HepG2 (cell line): ENCODE measurements around the gene MALRD1. TPM values are rescaled to one million over a fixed set of nuclear protein-coding genes. Genes with fewer than 3 reads are reported as not detected.

Source experiments
- BRD4 ChIP-seq: sonication (generic); formaldehyde crosslinking; IDR thresholded peaks from 2 replicates; pipeline ENCODE4 v1.4.0; 2020; ENCODE audit warnings: missing genetic modification reagents
- HDAC1 ChIP-seq: sonication (generic); formaldehyde crosslinking; IDR thresholded peaks from 2 replicates; pipeline ENCODE4 v1.5.1; 2020; ENCODE audit warnings: mild to moderate bottlenecking, missing genetic modification reagents
- HES4 ChIP-seq: sonication (generic); formaldehyde crosslinking; IDR thresholded peaks from 2 replicates; pipeline ENCODE4 v1.9.0; 2021; ENCODE audit warnings: mild to moderate bottlenecking, missing genetic modification reagents, borderline replicate concordance
- NFE2L1 ChIP-seq: sonication (generic); formaldehyde crosslinking; IDR thresholded peaks from 2 replicates; pipeline ENCODE4 v1.4.0; 2020; ENCODE audit warnings: missing genetic modification reagents, mild to moderate bottlenecking, borderline replicate concordance
- NFYB ChIP-seq: sonication (generic); formaldehyde crosslinking; IDR thresholded peaks from 2 replicates; pipeline ENCODE4 v1.4.0; 2020; ENCODE audit warnings: missing genetic modification reagents
- RFX3 ChIP-seq: IDR thresholded peaks from 2 replicates; pipeline ENCODE4 v1.6.1; 2016; ENCODE audit warnings: missing biosample characterization, missing genetic modification reagents
- SAP130 ChIP-seq: IDR thresholded peaks from 2 replicates; pipeline ENCODE4 v1.6.1; 2016; ENCODE audit warnings: low read depth
- ZNF230 ChIP-seq: sonication (generic); formaldehyde crosslinking; IDR thresholded peaks from 2 replicates; pipeline ENCODE4 v1.4.0; 2020; ENCODE audit warnings: mild to moderate bottlenecking, missing genetic modification reagents
- ZNF83 ChIP-seq: sonication (generic); formaldehyde crosslinking; IDR thresholded peaks from 2 replicates; pipeline ENCODE4 v1.4.0; 2020; ENCODE audit warnings: missing genetic modification reagents, mild to moderate bottlenecking, borderline replicate concordance
- ZNF878 ChIP-seq: sonication (generic); formaldehyde crosslinking; IDR thresholded peaks from 2 replicates; pipeline ENCODE4 v1.8.1; 2023; ENCODE audit warnings: mild to moderate bottlenecking, missing genetic modification reagents, moderate library complexity
- polyA plus RNA-seq, 8 experiments: library from polyadenylated mRNA; depleted of rRNA in 3 of 8; stranded (reverse) in 7 of 8; unstranded in 1 of 8; fragments of >200 nt; fragmentation: Illumina TruSeq in 4 of 8; extraction: Trizol in 4 of 8; gene quantifications; 2 replicates each; pipeline versions ENCODE4 v1.2.1 to v1.2.3, GENCODE V29; 2011 to 2016; ENCODE audit warnings: low read depth in 4 of 8, missing spikeins in 1 of 8, mixed read lengths in 1 of 8; ENCODE audit not compliant: insufficient read depth in 1 of 8
- total RNA-seq, 5 experiments: library from RNA; depleted of rRNA; stranded (reverse); fragments of >200 nt; fragmentation: Illumina TruSeq; extraction: Trizol; gene quantifications; 2 replicates each; pipeline ENCODE4 v1.2.3, GENCODE V29; 2016; ENCODE audit warnings: low read depth in 1 of 5
- TF ChIP-seq, protein P1 (sequence below): sonication (generic); formaldehyde crosslinking; IDR thresholded peaks from 2 replicates; pipeline ENCODE4 v1.4.0; 2020; ENCODE audit warnings: mild to moderate bottlenecking, missing genetic modification reagents, borderline replicate concordance
- TF ChIP-seq, protein P2 (sequence below): IDR thresholded peaks from 2 replicates; pipeline ENCODE4 v1.6.1; 2016; ENCODE audit warnings: missing compliant biosample characterization, missing genetic modification reagents, borderline replicate concordance
- TF ChIP-seq, protein P3 (sequence below): sonication (generic); formaldehyde crosslinking; IDR thresholded peaks from 2 replicates; pipeline ENCODE4 v1.5.0; 2020; ENCODE audit warnings: missing genetic modification reagents, mild to moderate bottlenecking, borderline replicate concordance

The MALRD1 gene
- total and polyA plus RNA-seq, 2 of the 13 experiments (the other 11 are each of a cell fraction or from before 2014, with no cell fraction given) = 5.7 to 15.4 TPM

DNA sequence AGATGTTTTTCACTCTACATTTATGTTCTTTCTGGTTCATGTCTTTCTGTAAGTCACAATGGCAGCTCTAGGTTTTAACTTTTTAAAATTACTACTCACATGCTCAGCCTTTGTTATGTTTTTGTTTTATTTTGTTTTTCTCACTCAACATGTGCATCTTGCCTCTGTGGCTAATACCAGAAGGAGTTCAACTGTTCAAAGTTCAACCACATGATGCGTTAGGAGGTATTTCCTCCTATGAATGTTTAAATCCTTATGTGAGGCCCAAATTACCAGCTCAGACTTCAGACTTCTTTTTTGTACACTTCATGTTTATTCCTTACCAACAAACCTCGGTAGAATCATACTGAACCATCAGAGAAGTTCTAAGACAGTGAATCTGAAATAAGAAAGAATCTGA lies 151.6 kb downstream of the MALRD1 start (continued):
- TF ChIP-seq, protein P1, sequence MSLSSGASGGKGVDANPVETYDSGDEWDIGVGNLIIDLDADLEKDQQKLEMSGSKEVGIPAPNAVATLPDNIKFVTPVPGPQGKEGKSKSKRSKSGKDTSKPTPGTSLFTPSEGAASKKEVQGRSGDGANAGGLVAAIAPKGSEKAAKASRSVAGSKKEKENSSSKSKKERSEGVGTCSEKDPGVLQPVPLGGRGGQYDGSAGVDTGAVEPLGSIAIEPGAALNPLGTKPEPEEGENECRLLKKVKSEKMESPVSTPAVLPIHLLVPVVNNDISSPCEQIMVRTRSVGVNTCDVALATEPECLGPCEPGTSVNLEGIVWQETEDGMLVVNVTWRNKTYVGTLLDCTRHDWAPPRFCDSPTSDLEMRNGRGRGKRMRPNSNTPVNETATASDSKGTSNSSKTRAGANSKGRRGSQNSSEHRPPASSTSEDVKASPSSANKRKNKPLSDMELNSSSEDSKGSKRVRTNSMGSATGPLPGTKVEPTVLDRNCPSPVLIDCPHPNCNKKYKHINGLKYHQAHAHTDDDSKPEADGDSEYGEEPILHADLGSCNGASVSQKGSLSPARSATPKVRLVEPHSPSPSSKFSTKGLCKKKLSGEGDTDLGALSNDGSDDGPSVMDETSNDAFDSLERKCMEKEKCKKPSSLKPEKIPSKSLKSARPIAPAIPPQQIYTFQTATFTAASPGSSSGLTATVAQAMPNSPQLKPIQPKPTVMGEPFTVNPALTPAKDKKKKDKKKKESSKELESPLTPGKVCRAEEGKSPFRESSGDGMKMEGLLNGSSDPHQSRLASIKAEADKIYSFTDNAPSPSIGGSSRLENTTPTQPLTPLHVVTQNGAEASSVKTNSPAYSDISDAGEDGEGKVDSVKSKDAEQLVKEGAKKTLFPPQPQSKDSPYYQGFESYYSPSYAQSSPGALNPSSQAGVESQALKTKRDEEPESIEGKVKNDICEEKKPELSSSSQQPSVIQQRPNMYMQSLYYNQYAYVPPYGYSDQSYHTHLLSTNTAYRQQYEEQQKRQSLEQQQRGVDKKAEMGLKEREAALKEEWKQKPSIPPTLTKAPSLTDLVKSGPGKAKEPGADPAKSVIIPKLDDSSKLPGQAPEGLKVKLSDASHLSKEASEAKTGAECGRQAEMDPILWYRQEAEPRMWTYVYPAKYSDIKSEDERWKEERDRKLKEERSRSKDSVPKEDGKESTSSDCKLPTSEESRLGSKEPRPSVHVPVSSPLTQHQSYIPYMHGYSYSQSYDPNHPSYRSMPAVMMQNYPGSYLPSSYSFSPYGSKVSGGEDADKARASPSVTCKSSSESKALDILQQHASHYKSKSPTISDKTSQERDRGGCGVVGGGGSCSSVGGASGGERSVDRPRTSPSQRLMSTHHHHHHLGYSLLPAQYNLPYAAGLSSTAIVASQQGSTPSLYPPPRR (CRISPR knock-in tag) = no peak
- TF ChIP-seq HDAC1 (CRISPR knock-in tag) = no peak
- TF ChIP-seq, protein P2, sequence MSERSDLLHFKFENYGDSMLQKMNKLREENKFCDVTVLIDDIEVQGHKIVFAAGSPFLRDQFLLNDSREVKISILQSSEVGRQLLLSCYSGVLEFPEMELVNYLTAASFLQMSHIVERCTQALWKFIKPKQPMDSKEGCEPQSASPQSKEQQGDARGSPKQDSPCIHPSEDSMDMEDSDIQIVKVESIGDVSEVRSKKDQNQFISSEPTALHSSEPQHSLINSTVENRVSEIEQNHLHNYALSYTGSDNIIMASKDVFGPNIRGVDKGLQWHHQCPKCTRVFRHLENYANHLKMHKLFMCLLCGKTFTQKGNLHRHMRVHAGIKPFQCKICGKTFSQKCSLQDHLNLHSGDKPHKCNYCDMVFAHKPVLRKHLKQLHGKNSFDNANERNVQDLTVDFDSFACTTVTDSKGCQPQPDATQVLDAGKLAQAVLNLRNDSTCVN (CRISPR knock-in tag) = no peak
- TF ChIP-seq HES4 (CRISPR knock-in tag) = no peak
- no peak for TF ChIP-seq ZNF230 (CRISPR knock-in tag)
- no peak for TF ChIP-seq RFX3 (CRISPR knock-in tag)
- no peak for TF ChIP-seq NFYB (CRISPR knock-in tag)
- TF ChIP-seq BRD4 = no peak
- TF ChIP-seq NFE2L1 (CRISPR knock-in tag) = no peak
- TF ChIP-seq, protein P3, sequence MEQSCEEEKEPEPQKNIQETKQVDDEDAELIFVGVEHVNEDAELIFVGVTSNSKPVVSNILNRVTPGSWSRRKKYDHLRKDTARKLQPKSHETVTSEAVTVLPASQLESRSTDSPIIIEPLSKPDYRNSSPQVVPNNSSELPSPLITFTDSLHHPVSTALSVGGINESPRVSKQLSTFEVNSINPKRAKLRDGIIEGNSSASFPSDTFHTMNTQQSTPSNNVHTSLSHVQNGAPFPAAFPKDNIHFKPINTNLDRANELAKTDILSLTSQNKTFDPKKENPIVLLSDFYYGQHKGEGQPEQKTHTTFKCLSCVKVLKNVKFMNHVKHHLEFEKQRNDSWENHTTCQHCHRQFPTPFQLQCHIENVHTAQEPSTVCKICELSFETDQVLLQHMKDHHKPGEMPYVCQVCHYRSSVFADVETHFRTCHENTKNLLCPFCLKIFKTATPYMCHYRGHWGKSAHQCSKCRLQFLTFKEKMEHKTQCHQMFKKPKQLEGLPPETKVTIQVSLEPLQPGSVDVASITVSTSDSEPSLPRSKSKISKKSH = no peak
- no peak for TF ChIP-seq SAP130 (CRISPR knock-in tag)
- TF ChIP-seq ZNF878 = no peak
- no peak for TF ChIP-seq ZNF83 (CRISPR knock-in tag)
- TF ChIP-seq, all 625 proteins: peak for 0
